ENCODE measurements around the gene KIF5A.
A peak's percentile ranks its signal among the peaks of the same experiment; 100 is the strongest.

The KIF5A gene

GRCh38 chr12:57520053-57520818 lies 29.6 kb upstream of the KIF5A start, which contains the start of gene DDIT3:
Gene DDIT3 (minus strand): TSS chr12:57520514. CDS start chr12:57517406, 3,108 bp downstream.
- DNase-seq = peak; percentile 98 to 100 (median 99)

- peak in 2 of 4 experiments; percentile 19 to 39 for DNase-seq
Observed at GRCh38 chr12:57521525-57522010, 28.3 kb upstream of the KIF5A start.

- DNase-seq = peak; percentile 76 to 95 (median 90)
Observed at GRCh38 chr12:57522011-57522886, 27.6 kb upstream of the KIF5A start, which contains the start of gene MBD6. Gene MBD6 (plus strand): TSS chr12:57522824. CDS start chr12:57524304, 1,480 bp downstream.

GRCh38 chr12:57522887-57523705 lies 26.7 kb upstream of the KIF5A start:
- DNase-seq = no peak

- DNase-seq = no peak
Observed at GRCh38 chr12:57523706-57524614, 25.9 kb upstream of the KIF5A start.

- no peak for DNase-seq
Observed at GRCh38 chr12:57524814-57525614, 24.8 kb upstream of the KIF5A start.

GRCh38 chr12:57525615-57526383 lies 24.0 kb upstream of the KIF5A start:
- DNase-seq = no peak

GRCh38 chr12:57526477-57527126 lies 23.2 kb upstream of the KIF5A start:
- no peak for DNase-seq

GRCh38 chr12:57527184-57527583 lies 22.7 kb upstream of the KIF5A start:
- no peak for DNase-seq

- no peak for DNase-seq
Observed at GRCh38 chr12:57528176-57528575, 21.7 kb upstream of the KIF5A start.

- DNase-seq = no peak
Observed at GRCh38 chr12:57528831-57529555, 20.9 kb upstream of the KIF5A start.

GRCh38 chr12:57529831-57530230 lies 20.0 kb upstream of the KIF5A start:
- DNase-seq = no peak

GRCh38 chr12:57530396-57531142 lies 19.3 kb upstream of the KIF5A start:
- no peak for DNase-seq

GRCh38 chr12:57531836-57532235 lies 18.0 kb upstream of the KIF5A start:
- no peak for DNase-seq

- no peak for DNase-seq
Observed at GRCh38 chr12:57533108-57533507, 16.7 kb upstream of the KIF5A start.

GRCh38 chr12:57534250-57534649 lies 15.6 kb upstream of the KIF5A start:
- no peak for DNase-seq

- no peak for DNase-seq
Observed at GRCh38 chr12:57534991-57535543, 14.8 kb upstream of the KIF5A start.

All from activated naive CD4-positive, alpha-beta T cell (primary cell).